ENCODE data around the gene TSR3.

TSR3 gene

GRCh38 chr16:1332618-1333148 is 19.0 kb downstream of the TSR3 start:
- Histone ChIP-seq H3K4me1 (ENCODE audit: insufficient read depth, low read length) (peaks cover 4% of the 10 kb centered on the region; the same call in 1 of the 2 replicates), H2AFZ (ENCODE audit: low read depth, low read length) (no peak overlapping the region), H3K27ac (ENCODE audit: low read length) (no peak overlapping the region), H3K36me3 (ENCODE audit: insufficient read depth, low read length) (no peaks in the 10 kb centered on the region), H3K9ac (ENCODE audit: low read depth, low read length) (no peak overlapping the region), H3K9me3 (ENCODE audit: insufficient read depth, low read length, severe bottlenecking) (no peaks in the 10 kb centered on the region), H3K4me2 (ENCODE audit: insufficient read depth, low read length) (no peak overlapping the region), H3K4me3 (ENCODE audit: low read depth in 1 of 2, low read length in 2 of 2) (no peak overlapping the region), H3K79me2 (ENCODE audit: insufficient read depth, low read length) (no peaks in the 10 kb centered on the region), H4K20me1 (ENCODE audit: insufficient read depth, low read length) (0 out of 2 replicates have a peak, but pooled peaks cover 11% of the 10 kb centered on the region), H3K27me3 (ENCODE audit: insufficient read depth, low read length, poor library complexity) (peaks cover 5% of the 10 kb centered on the region)
- ATAC-seq (ENCODE audit: insufficient read depth, low read depth) (no peak), DNase-seq (no peak)
- TF ChIP-seq CTCF (IDR thresholded peaks at IDR 0.05; ENCODE audit: borderline replicate concordance, extremely low read depth, low read length, poor library complexity, severe bottlenecking) (no peak), EZH2 (IDR thresholded peaks at IDR 0.05; ENCODE audit: borderline replicate concordance, low read depth, low read length, severe bottlenecking) (no peak)

- H3K27me3 ChIP-seq (ENCODE audit: insufficient read depth, low read length, poor library complexity) = peaks cover 5% of the 10 kb centered on the region
- no peaks in the 10 kb centered on the region for H3K79me2 ChIP-seq (ENCODE audit: insufficient read depth, low read length)
- ATAC-seq (ENCODE audit: insufficient read depth, low read depth) (no peak), DNase-seq (no peak)
- H3K4me2 ChIP-seq (ENCODE audit: insufficient read depth, low read length) = no peak overlapping the region
- no peak overlapping the region for H3K27ac ChIP-seq (ENCODE audit: low read length)
- H3K9ac ChIP-seq (ENCODE audit: low read depth, low read length) = no peak overlapping the region
- H3K9me3 ChIP-seq (ENCODE audit: insufficient read depth, low read length, severe bottlenecking) = no peaks in the 10 kb centered on the region
- no peak for TF ChIP-seq CTCF (IDR thresholded peaks at IDR 0.05; ENCODE audit: borderline replicate concordance, extremely low read depth, low read length, poor library complexity, severe bottlenecking)
- no peak for TF ChIP-seq EZH2 (IDR thresholded peaks at IDR 0.05; ENCODE audit: borderline replicate concordance, low read depth, low read length, severe bottlenecking)
- H3K36me3 ChIP-seq (ENCODE audit: insufficient read depth, low read length) = no peaks in the 10 kb centered on the region; the same call in 1 of the 2 replicates
- no peak overlapping the region for H3K4me3 ChIP-seq (ENCODE audit: low read depth in 1 of 2, low read length in 2 of 2)
- no peak overlapping the region for H2AFZ ChIP-seq (ENCODE audit: low read depth, low read length)
- peaks cover 4% of the 10 kb centered on the region; the same call in 1 of the 2 replicates for H3K4me1 ChIP-seq (ENCODE audit: insufficient read depth, low read length)
- H4K20me1 ChIP-seq (ENCODE audit: insufficient read depth, low read length) = peaks cover 15% of the 10 kb centered on the region
Measured at GRCh38 chr16:1331712-1332617, 19.7 kb downstream of the TSR3 start.

DNA sequence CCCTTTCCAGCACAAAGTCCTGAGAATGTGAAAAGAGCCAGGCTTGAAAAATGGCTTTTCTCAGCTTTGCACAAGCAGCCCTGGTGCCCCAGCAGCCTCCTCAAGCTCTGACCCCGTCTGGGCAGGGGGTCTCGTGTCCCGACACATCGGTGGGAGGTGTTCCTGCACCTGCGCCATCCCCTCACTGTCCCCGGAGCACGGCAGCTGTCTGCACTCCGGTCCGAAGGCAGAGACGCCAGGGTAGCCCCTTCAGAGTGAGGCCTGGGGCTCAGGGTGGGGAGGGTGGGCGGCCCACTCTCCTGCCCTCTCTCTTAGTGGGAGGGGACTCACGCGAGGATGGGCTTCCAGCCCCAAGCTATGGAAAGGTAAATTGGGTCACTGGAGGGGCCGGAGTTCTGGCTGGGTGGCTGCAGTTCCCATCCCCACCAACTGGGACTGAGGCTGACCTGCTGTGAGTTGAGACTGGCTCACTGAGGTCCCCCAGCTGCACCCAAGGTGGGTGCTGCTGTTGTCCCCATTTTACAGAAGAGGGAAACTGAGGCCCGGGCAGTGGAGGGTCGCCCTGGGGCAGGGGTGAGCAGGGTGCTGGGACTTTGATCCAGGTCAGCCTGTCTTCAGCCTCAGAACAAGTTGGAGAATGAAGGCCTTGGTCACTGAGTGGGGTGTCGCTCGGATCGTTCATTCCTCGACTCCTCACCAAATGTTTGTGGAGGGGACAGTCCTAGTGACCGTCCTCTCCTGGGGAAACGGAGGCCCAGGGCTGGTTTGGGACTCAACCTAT is 20.6 kb downstream of the TSR3 start:
- Histone ChIP-seq H2AFZ (ENCODE audit: low read depth, low read length) (no peak overlapping the region), H3K27me3 (ENCODE audit: insufficient read depth, low read length, poor library complexity) (peaks cover 5% of the 10 kb centered on the region), H3K4me1 (ENCODE audit: insufficient read depth, low read length) (peaks cover 4% of the 10 kb centered on the region; the same call in 1 of the 2 replicates), H3K4me3 (ENCODE audit: low read depth in 1 of 2, low read length in 2 of 2) (no peak overlapping the region), H3K36me3 (ENCODE audit: insufficient read depth, low read length) (no peaks in the 10 kb centered on the region; the same call in 1 of the 2 replicates), H3K9ac (ENCODE audit: low read depth, low read length) (no peak overlapping the region), H3K79me2 (ENCODE audit: insufficient read depth, low read length) (no peaks in the 10 kb centered on the region), H3K4me2 (ENCODE audit: insufficient read depth, low read length) (no peak overlapping the region), H3K27ac (ENCODE audit: low read length) (no peak overlapping the region), H4K20me1 (ENCODE audit: insufficient read depth, low read length) (peaks cover 20% of the 10 kb centered on the region), H3K9me3 (ENCODE audit: insufficient read depth, low read length, severe bottlenecking) (no peaks in the 10 kb centered on the region)
- no peak for ATAC-seq (ENCODE audit: insufficient read depth, low read depth)
- TF ChIP-seq EZH2 (IDR thresholded peaks at IDR 0.05; ENCODE audit: borderline replicate concordance, low read depth, low read length, severe bottlenecking) (no peak), CTCF (IDR thresholded peaks at IDR 0.05; ENCODE audit: borderline replicate concordance, extremely low read depth, low read length, poor library complexity, severe bottlenecking) (no peak)
- DNase-seq = no peak

Data from DND-41 (cell line).